Left ventricle myocardium inferior (tissue), 1 donor: Measurements from ENCODE around the gene CACNA1I. TPM values are rescaled to one million over a fixed set of nuclear protein-coding genes. Genes with fewer than 3 reads are reported as not detected.

ENCODE experiments used
- DNase-seq: peaks from one replicate; pipeline ENCODE4 v3.0.0-alpha.2; 2020
- H3K27ac ChIP-seq: fragments of 200-600 bp; replicated peaks from 2 replicates; pipeline ENCODE4 v1.8.0; 2021
- H3K27me3 ChIP-seq: fragments of 200-600 bp; 2 replicates; pipeline ENCODE4 v1.8.0; 2021; ENCODE audit warnings: low read depth
- H3K36me3 ChIP-seq: fragments of 200-600 bp; 2 replicates; pipeline ENCODE4 v1.8.0; 2021
- H3K4me1 ChIP-seq: fragments of 200-600 bp; 2 replicates; pipeline ENCODE4 v1.8.0; 2021
- H3K4me3 ChIP-seq: fragments of 200-600 bp; 2 replicates; pipeline ENCODE4 v1.8.0; 2021; ENCODE audit warnings: mild to moderate bottlenecking, moderate library complexity
- H3K9me3 ChIP-seq: fragments of 200-600 bp; replicated peaks from 2 replicates; pipeline ENCODE4 v1.8.0; 2021
- CTCF ChIP-seq: fragments of 200-600 bp; IDR thresholded peaks from 2 replicates; pipeline ENCODE4 v1.8.0; 2021; ENCODE audit warnings: antibody characterized with exemption, mild to moderate bottlenecking, borderline replicate concordance
- intact Hi-C: fragments of 100-400 bp; cut with micrococcal nuclease; formaldehyde crosslinking; loops from one replicate; pipeline ENCODE4 v1.11.0; 2022
- total RNA-seq: library from RNA; stranded (reverse); fragmentation: NEBNext Ultra II Directional; extraction: Animal tissue kit (Norgen Biotek cat#: 25700); gene quantifications from one replicate; pipeline ENCODE4 v1.2.1, GENCODE V29; 2021
- donor health status: DM: no; HTN: yes; CAD: no; lungs with severe emphysema.

Gene CACNA1I
- total RNA-seq, 1 donor from 2014 or later: 0.05 TPM

- TF ChIP-seq CTCF: no peak
- H3K27me3 ChIP-seq: peaks cover 73% of the 10 kb centered on the region
- DNase-seq: no peak
Measured at GRCh38 chr22:39592081-39593065, 21.8 kb downstream of the CACNA1I start.

GRCh38 chr22:39593066-39593930, 22.7 kb downstream of the CACNA1I start:
- no peaks in the 10 kb centered on the region for H3K9me3 ChIP-seq
- H3K4me1 ChIP-seq: peaks cover 12% of the 10 kb centered on the region
- no peak overlapping the region for H3K27ac ChIP-seq
- no peak overlapping the region for H3K4me3 ChIP-seq
- H3K27me3 ChIP-seq: peaks cover 82% of the 10 kb centered on the region
- TF ChIP-seq CTCF: no peak
- no peaks in the 10 kb centered on the region for H3K36me3 ChIP-seq
- DNase-seq: no peak
- intact Hi-C loops: no loop called here

More at GRCh38 chr22:39592081-39593065, 21.8 kb downstream of the CACNA1I start:
- Histone ChIP-seq H3K27ac (no peak overlapping the region), H3K9me3 (no peaks in the 10 kb centered on the region), H3K4me3 (no peak overlapping the region), H3K4me1 (peaks cover 12% of the 10 kb centered on the region), H3K36me3 (no peaks in the 10 kb centered on the region)
- intact Hi-C loops: no loop called here

- Histone ChIP-seq H3K36me3 (no peaks in the 10 kb centered on the region), H3K4me3 (no peak overlapping the region), H3K4me1 (peaks cover 12% of the 10 kb centered on the region), H3K27ac (no peak overlapping the region), H3K27me3 (peaks cover 87% of the 10 kb centered on the region), H3K9me3 (no peaks in the 10 kb centered on the region)
- intact Hi-C loops: no loop called here
- DNase-seq: no peak
- TF ChIP-seq CTCF: no peak
Measured at GRCh38 chr22:39593931-39594285, 23.4 kb downstream of the CACNA1I start.

GRCh38 chr22:39594411-39594810, 23.9 kb downstream of the CACNA1I start:
- Histone ChIP-seq H3K36me3 (no peaks in the 10 kb centered on the region), H3K4me3 (no peak overlapping the region), H3K27ac (no peak overlapping the region), H3K4me1 (peaks cover 12% of the 10 kb centered on the region), H3K27me3 (peaks cover 85% of the 10 kb centered on the region), H3K9me3 (no peaks in the 10 kb centered on the region)
- intact Hi-C loops: no loop called here
- DNase-seq: no peak
- TF ChIP-seq CTCF: no peak

- H3K27ac ChIP-seq: no peak overlapping the region
- H3K4me3 ChIP-seq: no peak overlapping the region
- intact Hi-C loops: no loop called here
- no peak for TF ChIP-seq CTCF
- no peaks in the 10 kb centered on the region for H3K36me3 ChIP-seq
- H3K9me3 ChIP-seq: no peaks in the 10 kb centered on the region
- no peak for DNase-seq
- peaks cover 12% of the 10 kb centered on the region for H3K4me1 ChIP-seq
- H3K27me3 ChIP-seq: peaks cover 86% of the 10 kb centered on the region
Measured at GRCh38 chr22:39595622-39596172, 25.1 kb downstream of the CACNA1I start.
